ENCODE results near the gene R3HDML.

DNA sequence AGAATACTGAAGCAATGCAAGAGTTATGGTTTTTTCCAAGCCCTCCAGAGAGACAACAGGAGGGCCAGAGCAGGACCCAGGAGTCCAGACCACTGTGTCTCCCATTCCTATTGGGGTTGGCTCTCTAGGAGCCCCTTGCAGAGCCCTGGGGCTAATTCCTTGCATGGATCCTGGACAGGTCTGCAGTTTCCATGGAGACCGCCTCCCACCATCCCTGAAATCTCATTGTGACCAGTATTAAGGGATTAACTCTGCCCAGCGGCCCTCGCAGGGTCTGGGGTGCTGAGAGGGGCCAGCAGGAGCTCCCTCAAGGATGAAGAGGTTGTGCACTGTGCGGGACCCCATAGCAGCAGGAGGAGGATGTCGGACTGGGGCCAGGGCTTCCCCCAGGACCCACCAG, 53.4 kb downstream of the R3HDML start:
- TF ChIP-seq POLR2A (IDR thresholded peaks at IDR 0.05; ENCODE audit: low read length) (no peak), GATA1 (IDR thresholded peaks at IDR 0.05; ENCODE audit: low read depth, low read length) (no peak)

Measured in erythroblast (primary cell).